AG10803 (cell line): ENCODE results near the gene SMARCAL1.
A peak's percentile ranks its signal among the peaks of the same experiment; 100 is the strongest.

Experiments
- DNase-seq: peaks from one replicate; pipeline ENCODE4 v3.0.0; 2010; ENCODE audit warnings: low read depth
- H3K4me3 ChIP-seq: 2 replicates; pipeline ENCODE4 v1.5.1; 2011; ENCODE audit warnings: mild to moderate bottlenecking, low read length, control low read depth
- CTCF ChIP-seq: conservative IDR thresholded peaks from 2 replicates; pipeline ENCODE4 v1.5.1; 2011; ENCODE audit warnings: mild to moderate bottlenecking, low read length, control low read depth, inconsistent platforms

Gene SMARCAL1

DNA sequence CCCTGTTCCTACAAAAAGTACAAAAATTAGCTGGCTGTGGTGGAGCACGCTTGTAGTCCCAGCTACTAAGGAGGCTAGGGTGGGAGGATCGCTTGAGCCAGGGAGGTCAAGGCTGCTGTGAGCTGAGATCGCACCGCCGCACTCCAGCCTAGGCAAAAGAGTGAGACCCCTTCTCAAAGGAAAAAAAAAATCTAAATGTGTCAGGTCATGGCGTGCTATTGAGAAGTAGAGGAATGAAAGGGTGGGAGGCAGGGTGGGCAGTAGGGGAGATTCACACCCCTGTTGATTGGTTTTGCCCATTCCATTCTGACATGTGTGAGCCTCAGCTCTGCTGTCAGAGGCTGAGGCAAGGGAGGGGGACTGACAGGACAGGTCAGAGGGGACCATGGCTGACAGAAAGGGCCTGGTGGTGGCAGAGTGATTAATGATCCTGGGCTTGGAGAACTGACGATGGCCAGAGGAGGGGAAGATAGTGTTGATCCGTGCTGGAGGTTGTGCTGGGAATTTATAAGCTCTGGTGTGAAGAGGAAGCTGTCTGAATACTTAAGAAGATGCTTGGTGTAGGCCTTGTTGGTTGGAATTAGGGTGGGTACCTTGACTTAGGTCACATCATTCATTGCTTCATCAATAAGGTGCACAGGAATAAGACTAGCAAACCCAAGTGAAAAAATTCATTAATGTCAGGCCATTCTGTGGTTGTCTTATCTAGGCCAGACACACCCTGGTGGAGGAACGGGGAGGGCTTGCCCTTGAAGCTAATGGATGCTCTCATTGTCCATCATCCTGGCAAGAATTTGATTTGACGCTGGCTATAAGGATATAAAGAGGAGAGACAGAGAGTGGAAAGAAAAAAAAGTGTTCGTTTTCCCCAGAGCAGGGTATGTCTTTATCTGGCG, 19.1 kb upstream of the SMARCAL1 start:
- no peak for DNase-seq
- no peak overlapping the region for H3K4me3 ChIP-seq
- TF ChIP-seq CTCF, result no peak

- DNase-seq, result no peak
- no peak overlapping the region for H3K4me3 ChIP-seq
- no peak for TF ChIP-seq CTCF
Measured at GRCh38 chr2:216394881-216395280, 17.4 kb upstream of the SMARCAL1 start.

GRCh38 chr2:216399621-216400020, 12.7 kb upstream of the SMARCAL1 start:
- no peak for DNase-seq
- H3K4me3 ChIP-seq, result no peak overlapping the region
- no peak for TF ChIP-seq CTCF

DNA sequence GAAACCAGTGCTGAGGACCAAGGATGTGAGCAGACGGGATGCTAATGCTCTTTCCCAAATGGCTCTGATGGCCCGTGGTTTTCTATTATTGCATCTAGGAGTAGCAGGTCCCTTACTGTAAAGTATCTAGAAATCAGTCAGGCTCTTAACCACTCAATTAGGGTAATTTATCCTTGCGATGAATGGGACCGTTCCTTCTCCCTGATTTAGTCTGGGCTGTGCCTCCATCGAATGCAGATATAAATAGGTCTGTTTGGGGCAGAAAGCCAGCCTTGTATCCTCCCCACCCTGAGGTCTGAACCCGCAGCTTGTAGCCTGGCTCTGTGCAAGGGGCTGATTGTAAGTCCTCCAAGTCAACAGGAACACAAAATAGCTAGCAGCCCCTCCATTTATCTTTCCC, 9.5 kb upstream of the SMARCAL1 start:
- DNase-seq, result no peak
- no peak overlapping the region for H3K4me3 ChIP-seq
- TF ChIP-seq CTCF, result no peak

- DNase-seq, result peak; percentile 47
- no peak overlapping the region for H3K4me3 ChIP-seq
- peak; percentile 88 for TF ChIP-seq CTCF
Measured at GRCh38 chr2:216404010-216404618, 8.2 kb upstream of the SMARCAL1 start.

DNA sequence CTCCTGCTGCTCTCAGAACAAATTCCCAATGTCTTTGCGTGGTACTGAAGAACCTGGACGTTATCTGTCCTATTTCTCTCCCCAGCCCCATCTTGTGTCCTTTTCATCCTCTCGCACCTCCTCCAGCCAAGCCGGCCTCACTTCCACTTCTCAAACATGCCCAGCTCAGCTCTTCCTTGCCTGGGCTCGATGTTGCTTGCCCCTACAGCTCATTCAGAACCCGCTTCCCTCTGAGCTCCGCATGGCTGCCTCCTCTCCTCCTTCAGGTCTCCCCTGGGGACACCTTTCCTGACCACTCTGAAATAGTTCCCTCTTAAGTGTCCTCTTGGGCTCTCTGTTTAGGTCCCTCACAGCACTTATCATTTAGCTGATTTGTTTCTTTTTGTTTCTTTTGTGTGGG, 6.7 kb upstream of the SMARCAL1 start:
- DNase-seq, result no peak
- H3K4me3 ChIP-seq, result no peak overlapping the region
- no peak for TF ChIP-seq CTCF

DNA sequence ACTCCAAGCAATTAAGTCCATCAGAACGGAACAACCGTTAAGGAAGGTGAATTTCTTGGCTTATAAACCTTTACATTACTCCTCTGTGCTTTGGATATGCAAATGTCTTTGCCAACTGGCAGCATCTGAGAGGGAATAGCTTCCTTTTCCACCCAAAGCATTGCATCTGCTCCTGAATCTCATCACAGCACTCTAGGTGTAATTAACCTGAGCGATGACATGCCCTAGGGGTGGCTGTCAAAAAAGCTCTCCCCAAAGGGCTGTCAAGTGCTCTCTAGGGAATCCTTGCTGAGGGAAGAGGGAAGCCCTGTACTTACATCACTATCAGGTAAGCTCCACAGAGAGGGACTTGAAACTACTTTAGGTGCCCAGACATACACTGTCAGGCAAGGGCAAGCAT, 5.5 kb upstream of the SMARCAL1 start:
- no peak overlapping the region for H3K4me3 ChIP-seq
- TF ChIP-seq CTCF, result no peak
- no peak for DNase-seq
